HG03469 (cell line): ENCODE data around the gene QRICH2.
"Not testable (repeated sequence)": the region's sequence is repeated elsewhere in the genome, so short reads cannot be mapped to it uniquely, and the experiment has no call there.

ENCODE experiments used
- ATAC-seq: cut with Tn5 transposase; IDR thresholded peaks from one replicate; pipeline ENCODE4 v1.9.1; 2021; ENCODE audit warnings: mild to moderate bottlenecking, moderate library complexity, moderate number of reproducible peaks; ENCODE audit not compliant: unreplicated experiment

QRICH2 gene

GRCh38 chr17:76327696-76328095, 19.6 kb upstream of the QRICH2 start:
- ATAC-seq: no peak

- no peak for ATAC-seq
These were observed 18.2 kb upstream of the QRICH2 start for GRCh38 chr17:76326306-76326705.

DNA sequence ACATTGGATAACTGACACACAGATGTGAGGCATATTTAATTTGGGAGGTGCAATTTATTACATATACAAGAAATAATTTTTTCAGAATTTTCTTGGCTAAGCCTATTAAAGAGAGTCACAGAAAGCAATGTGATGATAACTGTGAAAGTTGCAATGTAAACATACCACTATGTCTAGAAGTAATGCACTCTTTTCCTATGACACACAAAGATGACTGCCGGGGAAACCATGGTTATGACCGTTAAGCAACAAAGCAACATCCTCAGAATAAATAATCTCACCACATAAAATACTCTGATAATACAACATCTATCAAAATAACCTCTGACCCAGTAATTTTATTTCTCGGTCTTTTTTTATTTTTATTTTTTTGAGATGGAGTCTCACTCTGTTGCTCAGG, 10.5 kb upstream of the QRICH2 start:
- ATAC-seq: no peak

DNA sequence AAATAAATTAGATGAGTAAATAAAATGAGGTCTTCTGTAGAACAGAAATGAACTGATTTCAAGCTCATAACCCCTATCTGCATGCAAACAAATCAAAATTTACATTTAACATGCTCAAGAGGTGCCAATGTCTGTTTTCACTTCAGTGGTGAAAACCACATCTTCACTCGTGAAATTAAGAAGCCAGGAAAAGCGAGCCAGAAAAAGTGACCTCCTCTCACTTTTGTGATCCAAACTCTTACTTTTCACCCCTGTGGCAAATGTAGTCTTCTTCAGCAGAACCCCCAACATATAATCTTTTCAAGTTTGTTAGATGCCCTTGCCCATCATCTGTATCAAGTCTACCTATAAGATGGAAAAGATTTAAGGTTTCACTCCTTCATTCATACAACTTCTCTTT, 9.5 kb upstream of the QRICH2 start:
- no peak for ATAC-seq

GRCh38 chr17:76314392-76315227, 6.5 kb upstream of the QRICH2 start:
- ATAC-seq: no peak

- ATAC-seq: no peak
These were observed 4.7 kb upstream of the QRICH2 start for GRCh38 chr17:76312735-76313134.

DNA sequence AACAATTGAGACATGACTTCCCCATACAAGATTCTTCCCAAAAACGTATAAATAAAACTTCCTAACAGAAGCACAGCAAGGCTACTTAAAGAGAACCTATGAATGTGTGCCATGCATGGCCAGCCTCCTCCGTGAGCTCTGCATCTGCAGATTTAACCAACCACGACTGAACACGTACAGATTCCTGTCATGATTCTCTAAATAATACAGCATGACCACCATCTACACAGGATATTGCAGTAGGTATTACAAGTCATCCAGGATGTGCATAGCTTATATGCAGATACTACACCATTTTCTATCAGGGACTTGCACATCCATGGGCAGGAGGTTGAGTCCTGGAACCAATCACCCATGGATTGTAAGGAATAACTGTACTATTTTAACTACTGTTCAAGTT, 1.4 kb upstream of the QRICH2 start:
- ATAC-seq: no peak

DNA sequence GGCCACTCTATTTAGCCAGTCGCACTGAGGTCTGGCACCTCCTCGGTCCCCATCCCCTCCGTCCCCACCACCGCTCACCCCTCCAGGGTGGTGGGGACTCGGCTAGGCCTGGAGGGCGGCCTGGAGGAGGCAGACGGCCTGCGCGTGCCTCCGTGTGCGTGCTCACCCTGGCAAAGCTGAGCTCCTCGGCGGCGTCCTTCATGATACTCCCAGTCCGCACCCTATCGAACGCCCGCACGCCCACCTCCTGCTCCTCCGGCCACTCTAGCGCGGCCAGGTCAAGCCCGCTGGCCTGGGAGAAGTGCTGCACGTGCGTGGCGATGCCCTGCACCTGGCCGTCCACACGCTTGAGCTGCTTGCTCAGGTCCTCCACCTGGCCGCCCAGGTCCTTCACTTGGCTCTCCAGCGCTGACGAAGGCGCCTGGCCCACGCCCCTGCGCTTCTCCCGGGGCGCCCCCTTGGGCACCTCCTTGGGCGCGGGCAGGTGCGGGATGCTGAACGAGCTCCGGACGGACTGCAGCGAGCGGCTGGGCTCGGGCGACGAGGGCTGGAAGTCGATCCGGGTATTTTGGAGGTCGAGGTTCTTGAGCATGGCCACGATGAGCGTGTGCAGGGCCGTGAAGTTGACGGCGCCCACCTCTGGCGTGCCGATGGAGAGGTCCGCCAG, 644 bp downstream of the QRICH2 start:
- no peak for ATAC-seq

- ATAC-seq: not testable (repeated sequence)
These were observed 3.0 kb downstream of the QRICH2 start for GRCh38 chr17:76305135-76305454.

- no peak for ATAC-seq
These were observed 3.6 kb downstream of the QRICH2 start for GRCh38 chr17:76304226-76305134.

GRCh38 chr17:76297436-76297835, 10.6 kb downstream of the QRICH2 start:
- no peak for ATAC-seq

DNA sequence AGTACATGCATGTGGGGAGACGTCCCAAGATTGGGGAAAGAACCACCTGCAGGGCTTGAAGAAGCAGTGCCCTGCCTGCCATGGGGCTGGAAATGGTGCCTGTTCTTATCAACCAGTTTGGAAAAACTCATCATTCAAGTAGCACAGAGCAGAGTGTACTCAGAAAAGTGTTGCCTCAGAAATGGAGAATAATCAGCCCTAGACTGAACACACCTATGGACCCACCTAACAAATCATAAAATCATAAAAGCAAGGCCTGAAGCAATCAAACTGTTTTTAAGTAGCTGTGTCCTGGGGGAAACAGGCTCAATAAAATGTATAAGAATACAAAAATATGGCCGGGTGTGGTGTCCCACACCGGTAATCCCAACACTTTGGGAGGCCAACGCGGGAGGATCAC, 11.2 kb downstream of the QRICH2 start:
- no peak for ATAC-seq

- ATAC-seq: no peak
These were observed 11.9 kb downstream of the QRICH2 start for GRCh38 chr17:76296186-76296585.

- no peak for ATAC-seq
These were observed 15.0 kb downstream of the QRICH2 start for GRCh38 chr17:76293106-76293505.

GRCh38 chr17:76292567-76292966, 15.5 kb downstream of the QRICH2 start:
- no peak for ATAC-seq

DNA sequence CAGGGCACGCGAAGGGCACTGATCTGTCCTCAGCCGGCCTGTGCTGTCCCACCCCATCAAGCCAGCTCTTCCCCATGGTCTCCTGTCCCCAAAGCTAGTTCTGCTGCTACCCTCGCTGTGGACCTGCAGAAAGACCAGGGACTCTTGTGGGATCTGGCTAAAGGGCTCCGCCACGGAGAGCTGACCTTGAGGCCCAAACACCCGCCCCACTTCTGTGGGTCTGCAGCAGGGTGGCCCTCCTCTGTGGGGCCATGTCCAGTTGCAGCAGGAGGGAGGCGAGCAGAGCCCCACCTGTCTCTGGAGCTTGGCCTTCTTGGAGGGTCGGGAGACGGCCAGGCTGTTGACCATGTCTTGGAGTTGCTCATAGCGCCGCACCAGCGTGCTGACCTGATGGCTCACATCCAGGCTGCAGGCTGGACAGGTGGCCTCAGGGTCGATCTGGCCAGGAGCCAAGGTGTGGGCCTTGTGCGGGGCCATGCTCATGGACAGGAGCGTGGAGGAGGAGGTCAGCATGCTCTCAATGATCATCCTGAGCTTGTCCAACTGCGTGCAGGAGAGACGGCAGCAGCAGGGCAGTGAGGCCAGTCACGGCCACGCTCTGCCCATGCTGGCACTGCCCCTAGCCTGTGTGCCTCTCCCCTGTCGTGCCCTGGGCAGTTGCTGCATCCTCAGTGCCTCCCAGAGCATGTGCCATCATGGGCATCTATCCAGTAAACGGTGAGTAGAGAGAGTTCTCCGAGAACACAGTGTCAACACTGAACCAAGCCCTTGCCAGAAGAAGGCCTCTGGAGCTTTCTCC, 26.3 kb downstream of the QRICH2 start:
- no peak for ATAC-seq

DNA sequence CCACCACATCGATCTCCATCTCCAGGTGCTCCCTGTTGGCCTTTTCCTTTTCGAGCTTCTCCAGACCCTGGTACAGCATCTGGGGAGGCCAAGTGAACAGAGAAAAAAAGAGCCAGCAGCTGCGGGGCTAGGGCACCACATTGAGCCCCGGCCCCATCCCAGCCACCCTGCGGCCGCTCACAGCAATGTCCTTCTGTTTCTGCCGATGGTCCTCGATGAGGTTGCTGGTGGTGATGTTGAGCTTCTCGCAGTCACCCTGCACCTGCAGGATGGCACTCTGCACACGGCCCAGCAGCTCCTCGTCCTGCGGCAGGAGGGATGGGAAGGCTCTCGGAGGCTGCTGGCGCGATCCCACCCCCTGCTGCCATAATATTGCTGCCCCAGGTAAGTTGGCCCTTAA, 27.4 kb downstream of the QRICH2 start:
- ATAC-seq: no peak

DNA sequence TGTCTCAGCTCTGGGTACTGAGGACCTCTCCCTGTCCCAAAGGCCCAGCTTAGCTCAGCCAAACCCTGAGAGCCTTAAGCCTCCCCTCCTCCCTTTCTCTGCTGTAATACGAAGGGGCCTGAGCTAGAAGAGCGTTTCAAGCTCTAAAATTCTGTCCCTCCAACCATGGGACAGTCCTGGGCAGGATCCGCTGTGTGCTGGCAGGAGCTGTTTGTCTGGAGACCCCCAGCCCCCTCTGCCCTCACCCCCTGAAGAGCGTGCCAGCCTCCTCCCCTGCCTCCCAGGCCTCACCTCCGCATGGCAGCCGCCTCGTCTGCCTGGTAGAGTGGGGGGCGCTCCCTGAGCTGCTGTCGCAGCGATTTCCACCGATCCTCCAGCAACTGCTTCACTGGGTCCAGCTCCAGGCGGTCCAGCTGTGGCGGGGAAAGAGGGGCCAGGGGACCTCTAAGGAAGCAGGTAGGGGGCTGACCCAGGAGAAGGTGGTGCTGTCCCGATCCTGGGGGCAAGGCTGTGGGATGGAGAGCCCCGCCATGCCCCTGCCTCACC, 28.3 kb downstream of the QRICH2 start:
- ATAC-seq: no peak

- no peak for ATAC-seq
These were observed 28.9 kb downstream of the QRICH2 start for GRCh38 chr17:76278952-76279741.
